ENCODE data around the gene PLEKHA6.

PLEKHA6 gene

GRCh38 chr1:204344665-204345355, 14.9 kb downstream of the PLEKHA6 start:
- TF ChIP-seq, protein P1, sequence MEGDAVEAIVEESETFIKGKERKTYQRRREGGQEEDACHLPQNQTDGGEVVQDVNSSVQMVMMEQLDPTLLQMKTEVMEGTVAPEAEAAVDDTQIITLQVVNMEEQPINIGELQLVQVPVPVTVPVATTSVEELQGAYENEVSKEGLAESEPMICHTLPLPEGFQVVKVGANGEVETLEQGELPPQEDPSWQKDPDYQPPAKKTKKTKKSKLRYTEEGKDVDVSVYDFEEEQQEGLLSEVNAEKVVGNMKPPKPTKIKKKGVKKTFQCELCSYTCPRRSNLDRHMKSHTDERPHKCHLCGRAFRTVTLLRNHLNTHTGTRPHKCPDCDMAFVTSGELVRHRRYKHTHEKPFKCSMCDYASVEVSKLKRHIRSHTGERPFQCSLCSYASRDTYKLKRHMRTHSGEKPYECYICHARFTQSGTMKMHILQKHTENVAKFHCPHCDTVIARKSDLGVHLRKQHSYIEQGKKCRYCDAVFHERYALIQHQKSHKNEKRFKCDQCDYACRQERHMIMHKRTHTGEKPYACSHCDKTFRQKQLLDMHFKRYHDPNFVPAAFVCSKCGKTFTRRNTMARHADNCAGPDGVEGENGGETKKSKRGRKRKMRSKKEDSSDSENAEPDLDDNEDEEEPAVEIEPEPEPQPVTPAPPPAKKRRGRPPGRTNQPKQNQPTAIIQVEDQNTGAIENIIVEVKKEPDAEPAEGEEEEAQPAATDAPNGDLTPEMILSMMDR (conservative IDR thresholded peaks at IDR 0.05; ENCODE audit: low read depth, low read length) = no peak
- Histone ChIP-seq H3K4me2 (no peak overlapping the region), H3K27ac (no peak overlapping the region), H3K4me3 (IDR thresholded peaks at IDR 0.05; ENCODE audit: insufficient read depth, low read depth, low read length) (no peak overlapping the region), H3K36me3 (ENCODE audit: insufficient read depth) (no peaks in the 10 kb centered on the region), H3K27me3 (ENCODE audit: insufficient read depth, low read depth) (no peaks in the 10 kb centered on the region; the same call in 1 of the 2 replicates), H3K79me2 (ENCODE audit: insufficient read depth, low read depth) (no peaks in the 10 kb centered on the region), H2AFZ (ENCODE audit: low read depth) (no peak overlapping the region), H4K20me1 (ENCODE audit: insufficient read depth) (no peaks in the 10 kb centered on the region), H3K9ac (no peak overlapping the region), H3K4me1 (ENCODE audit: low read depth, poor library complexity, severe bottlenecking) (no peaks in the 10 kb centered on the region)

GRCh38 chr1:204343802-204344201, 15.9 kb downstream of the PLEKHA6 start:
- Histone ChIP-seq H3K4me3 (IDR thresholded peaks at IDR 0.05; ENCODE audit: insufficient read depth, low read depth, low read length) (no peak overlapping the region), H3K4me1 (ENCODE audit: low read depth, poor library complexity, severe bottlenecking) (no peaks in the 10 kb centered on the region), H3K27ac (no peak overlapping the region), H3K79me2 (ENCODE audit: insufficient read depth, low read depth) (no peaks in the 10 kb centered on the region), H3K27me3 (ENCODE audit: insufficient read depth, low read depth) (no peaks in the 10 kb centered on the region; the same call in 1 of the 2 replicates), H3K36me3 (ENCODE audit: insufficient read depth) (no peaks in the 10 kb centered on the region), H3K9ac (no peak overlapping the region), H2AFZ (ENCODE audit: low read depth) (no peak overlapping the region), H4K20me1 (ENCODE audit: insufficient read depth) (no peaks in the 10 kb centered on the region), H3K4me2 (no peak overlapping the region)
- TF ChIP-seq, protein P1 (conservative IDR thresholded peaks at IDR 0.05; ENCODE audit: low read depth, low read length) = no peak

DNA sequence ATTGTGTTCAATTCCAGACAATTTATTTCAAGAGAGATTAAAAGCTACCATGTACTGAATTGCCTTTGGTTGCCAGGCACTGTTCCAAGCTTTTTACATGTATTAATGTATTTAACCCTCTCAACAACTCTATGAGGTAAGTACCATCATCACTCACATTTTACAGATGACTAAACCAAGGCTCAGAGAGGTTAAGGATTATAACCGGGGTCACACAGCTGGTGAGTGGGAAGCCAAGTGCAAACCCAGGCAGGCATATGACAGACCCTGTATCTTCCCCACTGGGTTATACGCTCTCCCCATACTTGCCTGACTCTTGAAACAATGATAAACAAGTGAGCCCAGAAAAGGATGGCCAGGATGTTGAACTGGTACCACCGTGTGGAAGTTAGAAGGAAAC, 16.5 kb downstream of the PLEKHA6 start:
- Histone ChIP-seq H3K36me3 (ENCODE audit: insufficient read depth) (no peaks in the 10 kb centered on the region), H3K4me2 (no peak overlapping the region), H2AFZ (ENCODE audit: low read depth) (no peak overlapping the region), H3K27ac (no peak overlapping the region), H3K27me3 (ENCODE audit: insufficient read depth, low read depth) (no peaks in the 10 kb centered on the region; the same call in 1 of the 2 replicates), H3K79me2 (ENCODE audit: insufficient read depth, low read depth) (no peaks in the 10 kb centered on the region), H3K4me1 (ENCODE audit: low read depth, poor library complexity, severe bottlenecking) (no peaks in the 10 kb centered on the region), H4K20me1 (ENCODE audit: insufficient read depth) (no peaks in the 10 kb centered on the region), H3K4me3 (IDR thresholded peaks at IDR 0.05; ENCODE audit: insufficient read depth, low read depth, low read length) (no peak overlapping the region), H3K9ac (no peak overlapping the region)
- TF ChIP-seq, protein P1 (conservative IDR thresholded peaks at IDR 0.05; ENCODE audit: low read depth, low read length) = no peak

- Histone ChIP-seq H3K79me2 (ENCODE audit: insufficient read depth, low read depth) (no peaks in the 10 kb centered on the region), H3K4me3 (IDR thresholded peaks at IDR 0.05; ENCODE audit: insufficient read depth, low read depth, low read length) (no peak overlapping the region), H4K20me1 (ENCODE audit: insufficient read depth) (no peaks in the 10 kb centered on the region), H2AFZ (ENCODE audit: low read depth) (no peak overlapping the region), H3K36me3 (ENCODE audit: insufficient read depth) (no peaks in the 10 kb centered on the region), H3K27me3 (ENCODE audit: insufficient read depth, low read depth) (no peaks in the 10 kb centered on the region; the same call in 1 of the 2 replicates), H3K4me2 (no peak overlapping the region), H3K4me1 (ENCODE audit: low read depth, poor library complexity, severe bottlenecking) (no peaks in the 10 kb centered on the region), H3K27ac (no peak overlapping the region), H3K9ac (no peak overlapping the region)
- TF ChIP-seq, protein P1 (conservative IDR thresholded peaks at IDR 0.05; ENCODE audit: low read depth, low read length) = no peak
These were observed 17.4 kb downstream of the PLEKHA6 start for GRCh38 chr1:204342310-204342709.

Data from KMS-11 (cell line).